Pancreas (tissue), 10 donors: ENCODE measurements around the gene PUSL1. TPM values are rescaled to one million over a fixed set of nuclear protein-coding genes. Genes with fewer than 3 reads are reported as not detected.

Experiments used
- ATAC-seq, 4 donors: fragments of 200-7000 bp; cut with Tn5 transposase; one replicate each; pipeline versions ENCODE4 v1.8.0 to v1.9.1; 2020; ENCODE audit warnings: mild to moderate bottlenecking in 4 of 4, moderate library complexity in 4 of 4
- DNase-seq, 6 donors: peaks; one replicate each; pipeline ENCODE4 v3.0.0-alpha.2; 2020
- FAIRE-seq: peaks from 2 replicates; lab custom pipeline; 2012; peaks lifted over from hg19 to GRCh38; lab: Jason Lieb, UNC
- H3K27ac ChIP-seq, 4 donors: fragments of 200-600 bp; sonication (generic); 1 replicate in 3 of 4; 2 replicates in 1 of 4; pipeline versions ENCODE4 v1.5.0 to v1.8.0; 2020
- H3K27me3 ChIP-seq, 4 donors: fragments of 200-600 bp; one replicate each; pipeline ENCODE4 v1.8.0; 2021
- H3K36me3 ChIP-seq, 3 donors: fragments of 200-600 bp; sonication (generic) in 1 of 3; one replicate each; pipeline versions ENCODE4 v1.5.0 to v1.8.0; 2020 to 2021
- H3K4me1 ChIP-seq, 3 donors: fragments of 200-600 bp; one replicate each; pipeline ENCODE4 v1.8.0; 2021
- H3K4me3 ChIP-seq, 4 donors: fragments of 200-600 bp; sonication (generic) in 2 of 4; one replicate each; pipeline versions ENCODE4 v1.5.0 to v1.8.0; 2020 to 2021
- H3K9me3 ChIP-seq, 4 donors: fragments of 200-600 bp; one replicate each; pipeline ENCODE4 v1.8.0; 2021
- WGBS, 2 donors: extraction: QIAGEN DNeasy Blood & Tissue Kit; methylation state at CpG; one replicate each; pipeline ENCODE4 v1.1.7; 2013; 5-methylcytosine and 5-hydroxymethylcytosine counted together
- intact Hi-C, 3 donors: fragments of 100-400 bp; cut with DNase I; formaldehyde crosslinking; loops; one replicate each; pipeline versions ENCODE4 v1.11.1 to v1.14.2; 2022
- polyA plus RNA-seq, 2 donors: library from polyadenylated mRNA; stranded (reverse); fragments of 200-250 nt; gene quantifications; one replicate each; pipeline ENCODE4 v1.2.3, GENCODE V29; 2013
- total RNA-seq, 6 donors: library from RNA; stranded (reverse); fragmentation: NEBNext Ultra II Directional in 4 of 6; extraction: Animal tissue kit (Norgen Biotek cat#: 25700) in 4 of 6; gene quantifications; one replicate each; pipeline versions ENCODE4 v1.2.1 to v1.2.4, GENCODE V29; 2021 to 2023
- TF ChIP-seq, protein P1 (sequence below), 4 donors: fragments of 200-600 bp; sonication (generic) in 3 of 4; IDR thresholded peaks; one replicate each; pipeline versions ENCODE4 v1.5.0 to v1.8.0; 2021; ENCODE audit warnings: antibody characterized with exemption in 4 of 4
- donor health status: healthy with polysubstance abuse.
- donor health status: DM: no; HTN: no; CAD: no; lungs with moderate emphysema.
- donor health status: DM: no; HTN: no; CAD: no.
- donor health status: control.
- donor health status: control.
- donor health status: Bipolar disorder and iron deficiency.
- donor health status: DM: yes; HTN: yes; CAD: no.
- donor health status: DM: no; HTN: no; CAD: no.
- donor health status: DM: no; HTN: no; CAD: no.
- donor health status: DM: yes; HTN: yes; CAD: no.

Gene PUSL1
- total and polyA plus RNA-seq, 8 donors = 7.5 to 23.2 (median 10.2) TPM

DNA sequence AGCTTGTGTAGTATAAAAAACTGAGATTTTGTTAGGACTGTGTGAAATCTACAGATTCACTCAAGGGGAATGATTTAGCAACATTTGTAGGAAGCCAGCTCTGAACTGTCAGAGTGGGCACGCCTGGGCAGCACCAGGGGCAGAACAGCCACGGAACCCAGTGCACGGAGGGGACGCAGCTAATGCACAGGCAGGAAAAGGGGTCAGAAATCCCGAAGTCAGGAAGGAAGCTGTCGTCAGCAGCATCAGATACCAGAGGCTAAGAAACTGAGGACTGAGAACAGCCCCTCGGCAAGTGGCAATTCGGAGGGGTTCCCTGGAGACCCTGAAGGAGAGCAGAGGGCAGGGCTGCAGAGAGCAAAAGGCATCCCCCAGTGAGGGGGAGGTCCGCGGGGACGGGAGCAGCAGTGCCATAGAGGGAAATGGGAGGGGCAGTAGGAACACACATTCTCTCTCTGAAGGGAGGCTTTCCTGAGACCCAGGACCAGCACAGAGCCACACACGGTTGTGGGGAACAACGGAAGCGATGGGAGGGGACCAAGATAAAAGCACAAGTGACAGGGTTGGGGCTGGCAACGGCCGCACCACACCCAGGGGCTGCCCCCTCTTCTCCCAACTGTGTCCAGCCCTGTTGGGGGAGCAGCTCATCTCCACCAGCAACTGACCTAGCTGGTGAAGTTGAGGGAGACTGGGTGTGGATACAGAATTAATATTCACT lies 47.4 kb upstream of the PUSL1 start:
- H3K27me3 ChIP-seq = no peaks in the 10 kb centered on the region
- FAIRE-seq = no peak
- H3K9me3 ChIP-seq = no peaks in the 10 kb centered on the region
- peaks cover 0 to 36% (median 18%) of the 10 kb centered on the region in 3 donors for H3K36me3 ChIP-seq
- TF ChIP-seq, protein P1, sequence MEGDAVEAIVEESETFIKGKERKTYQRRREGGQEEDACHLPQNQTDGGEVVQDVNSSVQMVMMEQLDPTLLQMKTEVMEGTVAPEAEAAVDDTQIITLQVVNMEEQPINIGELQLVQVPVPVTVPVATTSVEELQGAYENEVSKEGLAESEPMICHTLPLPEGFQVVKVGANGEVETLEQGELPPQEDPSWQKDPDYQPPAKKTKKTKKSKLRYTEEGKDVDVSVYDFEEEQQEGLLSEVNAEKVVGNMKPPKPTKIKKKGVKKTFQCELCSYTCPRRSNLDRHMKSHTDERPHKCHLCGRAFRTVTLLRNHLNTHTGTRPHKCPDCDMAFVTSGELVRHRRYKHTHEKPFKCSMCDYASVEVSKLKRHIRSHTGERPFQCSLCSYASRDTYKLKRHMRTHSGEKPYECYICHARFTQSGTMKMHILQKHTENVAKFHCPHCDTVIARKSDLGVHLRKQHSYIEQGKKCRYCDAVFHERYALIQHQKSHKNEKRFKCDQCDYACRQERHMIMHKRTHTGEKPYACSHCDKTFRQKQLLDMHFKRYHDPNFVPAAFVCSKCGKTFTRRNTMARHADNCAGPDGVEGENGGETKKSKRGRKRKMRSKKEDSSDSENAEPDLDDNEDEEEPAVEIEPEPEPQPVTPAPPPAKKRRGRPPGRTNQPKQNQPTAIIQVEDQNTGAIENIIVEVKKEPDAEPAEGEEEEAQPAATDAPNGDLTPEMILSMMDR (IDR thresholded peaks at IDR 0.05) = no peak
- H3K27ac ChIP-seq = no peak overlapping the region
- H3K4me1 ChIP-seq = no peaks in the 10 kb centered on the region
- DNase-seq = no peak
- no peak overlapping the region for H3K4me3 ChIP-seq
- WGBS, 2 donors = 83 to 85% methylated on average over 16 of the region's 16 CpGs
- ATAC-seq = no peak
- intact Hi-C loops = no loop called here

DNA sequence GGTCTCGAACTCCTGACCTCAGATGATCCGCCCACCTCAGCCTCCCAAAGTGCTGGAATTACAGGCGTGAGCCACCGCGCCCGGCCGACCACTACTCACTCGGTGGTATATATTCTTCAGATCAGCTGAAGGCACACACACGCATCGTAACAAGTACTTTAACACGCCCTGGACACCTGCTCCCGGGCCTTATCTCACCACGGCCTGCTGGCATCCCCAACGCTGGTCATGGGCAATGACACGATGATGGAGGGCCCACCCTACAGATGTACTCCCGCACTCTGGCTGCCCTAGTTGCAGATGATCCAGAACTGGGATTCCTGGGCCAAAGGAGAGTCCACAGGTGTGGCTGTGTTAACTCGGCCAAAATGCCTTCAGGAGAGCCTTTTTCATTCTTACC lies 46.3 kb upstream of the PUSL1 start:
- H3K27me3 ChIP-seq = no peaks in the 10 kb centered on the region
- intact Hi-C loops = no loop called here
- no peak for FAIRE-seq
- no peaks in the 10 kb centered on the region for H3K4me1 ChIP-seq
- TF ChIP-seq, protein P1 (IDR thresholded peaks at IDR 0.05) = no peak
- 95 to 96% methylated on average over 16 to 17 of the region's 17 CpGs for WGBS, 2 donors
- no peak for DNase-seq
- H3K36me3 ChIP-seq = peaks cover 0 to 25% (median 13%) of the 10 kb centered on the region in 3 donors
- H3K9me3 ChIP-seq = no peaks in the 10 kb centered on the region
- H3K4me3 ChIP-seq = no peak overlapping the region
- no peak for ATAC-seq
- H3K27ac ChIP-seq = no peak overlapping the region

DNA sequence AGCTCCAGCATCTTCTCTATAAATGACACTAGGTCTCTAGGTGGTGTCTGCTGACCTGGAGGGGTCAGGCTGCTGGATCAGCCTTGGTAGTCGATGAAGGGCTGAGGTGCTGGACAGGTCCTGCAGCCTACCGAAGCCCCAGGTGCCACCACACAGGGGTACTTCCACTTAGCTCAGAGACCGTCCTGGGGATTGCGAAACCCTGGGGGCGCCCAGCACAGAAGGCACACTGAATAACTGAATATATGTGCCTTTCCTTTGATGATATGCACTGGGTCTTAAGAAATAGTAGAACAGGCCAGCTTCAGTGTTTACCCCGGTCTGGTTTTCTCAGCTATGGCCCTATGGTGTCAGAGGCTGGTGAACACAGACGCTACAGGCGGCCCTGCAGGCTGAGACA lies 45.6 kb upstream of the PUSL1 start:
- TF ChIP-seq, protein P1 (IDR thresholded peaks at IDR 0.05) = no peak

DNA sequence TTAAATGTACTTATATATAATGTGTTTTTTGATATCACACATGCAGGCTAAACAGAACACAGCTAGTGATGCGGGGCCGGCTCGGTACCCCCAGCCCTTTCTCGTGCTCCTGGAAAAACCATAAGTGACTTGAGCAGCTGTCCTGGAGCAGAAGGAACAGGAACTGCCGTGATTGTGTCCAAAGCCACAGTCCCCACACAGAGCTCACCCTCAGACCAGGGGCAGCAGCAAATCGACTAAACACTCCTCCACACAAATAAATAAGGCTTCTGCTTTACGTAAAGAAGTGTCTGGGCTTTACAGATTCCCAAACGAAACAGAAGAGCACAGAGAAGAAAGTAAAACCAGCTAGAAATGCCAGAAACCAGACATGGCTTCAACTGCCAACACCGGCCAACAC lies 44.4 kb upstream of the PUSL1 start:
- TF ChIP-seq, protein P1 (IDR thresholded peaks at IDR 0.05) = no peak
- Histone ChIP-seq H3K9me3 (no peaks in the 10 kb centered on the region), H3K4me1 (no peaks in the 10 kb centered on the region), H3K36me3 (peaks cover 0 to 30% (median 13%) of the 10 kb centered on the region in 3 donors), H3K27ac (no peak overlapping the region), H3K27me3 (no peaks in the 10 kb centered on the region), H3K4me3 (no peak overlapping the region)
- FAIRE-seq = no peak
- intact Hi-C loops = no loop called here
- WGBS, 2 donors = 86 to 92% methylated on average over 9 of the region's 9 CpGs
- ATAC-seq = no peak
- DNase-seq = no peak

More for the DNA sequence above, 45.6 kb upstream of the PUSL1 start:
- Histone ChIP-seq H3K9me3 (no peaks in the 10 kb centered on the region), H3K27ac (no peak overlapping the region), H3K27me3 (no peaks in the 10 kb centered on the region), H3K4me1 (no peaks in the 10 kb centered on the region), H3K36me3 (peaks cover 0 to 30% (median 13%) of the 10 kb centered on the region in 3 donors), H3K4me3 (no peak overlapping the region)
- DNase-seq (no peak), ATAC-seq (no peak), FAIRE-seq (no peak)
- WGBS, 2 donors = 89 to 93% methylated on average over 8 of the region's 8 CpGs
- intact Hi-C loops = no loop called here

DNA sequence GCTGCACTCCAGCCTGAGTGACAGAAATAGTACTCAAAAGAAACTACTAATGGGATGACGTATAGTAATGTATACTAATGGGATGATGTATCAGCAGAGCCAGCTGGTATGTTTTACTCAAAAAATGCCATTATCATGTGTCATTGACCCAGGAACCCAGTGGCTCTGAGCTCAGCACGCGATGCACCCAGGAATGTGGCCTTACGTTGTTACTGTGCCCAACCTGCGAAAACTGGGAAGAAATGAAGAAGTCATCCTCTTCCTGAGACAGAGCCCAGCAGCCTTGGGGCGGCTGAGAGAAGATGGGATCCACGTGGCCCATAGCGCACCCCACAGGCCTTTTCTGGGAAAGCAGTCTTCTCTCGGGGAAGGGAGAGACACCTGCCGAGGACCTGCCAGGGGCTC lies 43.5 kb upstream of the PUSL1 start:
- no peak overlapping the region for H3K4me3 ChIP-seq
- WGBS, 2 donors = 85 to 89% methylated on average over 10 of the region's 10 CpGs
- FAIRE-seq (no peak), ATAC-seq (no peak), DNase-seq (no peak)
- H3K36me3 ChIP-seq = peaks cover 0 to 30% (median 13%) of the 10 kb centered on the region in 3 donors
- H3K27me3 ChIP-seq = no peaks in the 10 kb centered on the region
- no peaks in the 10 kb centered on the region for H3K4me1 ChIP-seq
- no peak overlapping the region for H3K27ac ChIP-seq
- intact Hi-C loops = no loop called here
- no peaks in the 10 kb centered on the region for H3K9me3 ChIP-seq
- TF ChIP-seq, protein P1 (IDR thresholded peaks at IDR 0.05) = no peak
